AG09309 (cell line): ENCODE results near the gene NRXN2.

Source experiments
- DNase-seq: peaks from one replicate; pipeline ENCODE4 v3.0.0-alpha.2; 2010; ENCODE audit warnings: low read depth
- H3K4me3 ChIP-seq: 2 replicates; pipeline ENCODE4 v1.5.1; 2011; ENCODE audit warnings: mild to moderate bottlenecking, low read depth, low read length, moderate library complexity; ENCODE audit not compliant: control insufficient read depth
- TF ChIP-seq, protein P1 (sequence below): IDR thresholded peaks from 2 replicates; pipeline ENCODE4 v1.5.1; 2011; ENCODE audit warnings: mild to moderate bottlenecking, low read depth, low read length, inconsistent platforms; ENCODE audit not compliant: insufficient read depth, control insufficient read depth; ENCODE audit errors: missing control alignments

The NRXN2 gene

DNA sequence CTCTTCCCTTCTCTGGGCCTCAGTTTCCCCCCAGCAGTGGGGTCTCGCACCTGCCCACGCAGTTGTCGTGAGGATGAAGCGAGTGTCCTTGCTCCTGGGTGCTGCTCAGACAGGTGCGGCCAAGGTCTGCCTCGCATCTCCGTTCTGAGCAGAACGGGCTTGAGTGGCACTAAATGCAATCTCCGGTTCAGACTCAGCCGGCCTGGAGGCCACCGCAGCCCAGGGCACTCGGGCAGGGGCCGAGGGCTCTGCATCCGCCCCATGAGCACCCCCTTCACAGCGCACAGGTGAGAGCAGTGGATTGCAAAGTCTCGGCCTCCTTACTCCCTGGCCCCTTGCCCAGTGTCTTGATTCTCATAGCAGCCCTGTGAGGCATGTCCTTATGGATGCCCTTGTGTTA lies 162.1 kb downstream of the NRXN2 start:
- DNase-seq = no peak
- TF ChIP-seq, protein P1, sequence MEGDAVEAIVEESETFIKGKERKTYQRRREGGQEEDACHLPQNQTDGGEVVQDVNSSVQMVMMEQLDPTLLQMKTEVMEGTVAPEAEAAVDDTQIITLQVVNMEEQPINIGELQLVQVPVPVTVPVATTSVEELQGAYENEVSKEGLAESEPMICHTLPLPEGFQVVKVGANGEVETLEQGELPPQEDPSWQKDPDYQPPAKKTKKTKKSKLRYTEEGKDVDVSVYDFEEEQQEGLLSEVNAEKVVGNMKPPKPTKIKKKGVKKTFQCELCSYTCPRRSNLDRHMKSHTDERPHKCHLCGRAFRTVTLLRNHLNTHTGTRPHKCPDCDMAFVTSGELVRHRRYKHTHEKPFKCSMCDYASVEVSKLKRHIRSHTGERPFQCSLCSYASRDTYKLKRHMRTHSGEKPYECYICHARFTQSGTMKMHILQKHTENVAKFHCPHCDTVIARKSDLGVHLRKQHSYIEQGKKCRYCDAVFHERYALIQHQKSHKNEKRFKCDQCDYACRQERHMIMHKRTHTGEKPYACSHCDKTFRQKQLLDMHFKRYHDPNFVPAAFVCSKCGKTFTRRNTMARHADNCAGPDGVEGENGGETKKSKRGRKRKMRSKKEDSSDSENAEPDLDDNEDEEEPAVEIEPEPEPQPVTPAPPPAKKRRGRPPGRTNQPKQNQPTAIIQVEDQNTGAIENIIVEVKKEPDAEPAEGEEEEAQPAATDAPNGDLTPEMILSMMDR = no peak

DNA sequence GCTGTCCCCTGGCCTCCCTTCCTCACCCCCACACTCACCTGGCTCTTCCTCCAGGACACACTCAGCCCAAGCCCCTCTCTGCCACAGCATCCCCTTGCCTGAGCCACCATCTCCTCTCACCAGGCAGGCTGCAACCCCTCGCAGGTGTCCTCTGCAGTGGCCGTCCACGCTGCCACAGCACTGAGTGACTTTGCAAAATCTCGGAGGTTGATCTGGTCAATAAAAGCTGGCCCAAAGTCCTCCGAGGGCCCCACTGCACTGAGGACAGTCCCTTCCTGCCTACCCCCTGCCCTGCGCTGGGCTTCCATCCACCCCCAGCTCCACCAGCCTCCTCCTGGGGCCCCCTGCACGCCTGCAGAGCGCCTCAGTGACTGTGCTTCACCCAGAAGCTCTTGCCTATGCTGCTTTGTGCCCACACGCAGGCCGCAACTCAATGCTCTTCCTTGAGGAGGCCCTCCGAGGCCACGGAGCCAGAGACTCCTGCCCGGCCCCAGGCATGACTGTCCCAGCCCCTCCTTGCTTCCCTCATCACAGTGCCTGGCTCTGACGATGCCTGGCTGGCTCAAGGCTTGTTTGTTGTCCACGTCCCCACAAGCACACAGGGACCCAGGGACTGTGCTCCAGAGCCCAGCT lies 162.7 kb downstream of the NRXN2 start:
- no peak for DNase-seq
- H3K4me3 ChIP-seq = no peak overlapping the region
- TF ChIP-seq, protein P1 = no peak

More for the DNA sequence above, 162.1 kb downstream of the NRXN2 start:
- no peak overlapping the region for H3K4me3 ChIP-seq

- H3K4me3 ChIP-seq = no peak overlapping the region
- no peak for DNase-seq
Measured at GRCh38 chr11:64559351-64560138, 163.5 kb downstream of the NRXN2 start.

DNA sequence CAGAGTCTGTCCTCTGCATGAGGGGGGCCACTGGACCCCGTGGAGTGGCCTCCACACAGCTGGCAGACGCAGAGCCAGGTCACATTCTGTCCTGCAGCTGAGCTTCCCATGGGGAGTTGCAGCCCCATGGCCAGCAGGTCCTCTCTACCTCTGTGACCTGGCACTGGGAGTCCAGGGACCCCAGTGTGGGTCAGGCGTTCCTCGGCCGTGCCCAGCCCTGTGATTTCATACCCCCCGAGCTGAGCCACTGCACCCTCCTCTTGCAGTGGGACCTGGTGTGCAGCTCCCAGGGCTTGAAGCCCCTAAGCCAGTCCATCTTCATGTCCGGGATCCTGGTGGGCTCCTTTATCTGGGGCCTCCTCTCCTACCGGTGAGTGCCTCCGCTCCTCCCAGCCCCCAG lies 164.1 kb downstream of the NRXN2 start:
- H3K4me3 ChIP-seq = no peak overlapping the region
- TF ChIP-seq, protein P1 = no peak
- no peak for DNase-seq

More at GRCh38 chr11:64559351-64560138, 163.5 kb downstream of the NRXN2 start:
- TF ChIP-seq, protein P1 = no peak

DNA sequence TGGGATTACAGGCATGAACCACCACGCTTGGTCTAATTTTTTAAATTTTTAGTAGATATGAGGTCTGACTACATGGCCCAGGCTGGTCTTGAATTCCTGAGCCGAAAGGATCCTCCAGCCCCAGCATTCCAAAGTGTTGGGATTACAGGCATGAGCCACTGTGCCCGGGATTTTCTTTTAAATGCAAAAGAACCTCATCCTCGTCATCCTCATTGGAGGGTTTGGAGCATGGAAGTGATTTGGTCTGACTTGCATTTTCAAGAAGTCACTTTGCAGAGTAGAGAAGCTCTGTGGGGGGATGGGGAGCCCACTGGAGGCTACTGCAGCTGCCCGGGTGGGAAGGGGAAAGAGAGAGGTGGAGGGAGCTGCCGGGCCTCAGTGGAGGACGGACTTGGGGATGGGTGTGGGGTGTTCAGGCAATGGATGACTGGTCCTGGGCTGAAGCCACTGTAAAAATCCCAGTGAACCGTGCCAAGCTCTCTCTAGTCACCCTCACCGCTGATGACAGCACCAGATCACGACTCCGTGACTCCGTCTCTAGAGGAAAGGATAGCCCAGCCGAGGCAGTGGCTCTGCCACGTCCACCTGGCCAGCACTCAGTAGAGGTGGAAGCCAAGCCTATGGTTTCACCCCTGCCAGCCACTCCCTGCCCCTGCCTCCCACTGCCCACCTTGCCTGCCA lies 164.8 kb downstream of the NRXN2 start:
- no peak overlapping the region for H3K4me3 ChIP-seq
- no peak for DNase-seq
- TF ChIP-seq, protein P1 = no peak

DNA sequence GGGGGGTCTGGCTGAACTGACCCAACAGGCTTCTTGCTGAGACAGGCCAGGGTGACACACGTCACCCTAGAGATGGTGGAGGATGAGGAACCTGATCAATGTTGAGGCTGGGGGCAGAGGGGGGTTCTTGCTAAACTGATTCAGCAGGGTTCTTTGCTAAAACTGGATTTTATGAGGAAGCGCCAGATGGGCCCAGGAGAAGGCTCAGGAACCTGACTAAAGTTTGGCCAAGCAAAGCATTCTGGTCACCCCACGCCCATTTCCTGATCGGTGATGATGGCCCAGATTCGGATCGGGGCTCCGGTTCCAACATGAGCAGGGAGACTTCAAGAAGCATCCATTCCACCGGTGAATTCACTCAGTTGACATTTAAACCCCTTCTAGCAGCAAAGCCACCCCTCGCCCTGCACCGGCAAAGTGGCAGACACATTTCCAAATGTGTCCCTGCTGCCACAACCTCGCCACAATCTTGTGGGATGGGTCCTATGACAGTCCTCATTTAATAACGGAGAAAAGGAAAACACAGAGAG lies 166.2 kb downstream of the NRXN2 start:
- H3K4me3 ChIP-seq = no peak overlapping the region
- TF ChIP-seq, protein P1 = no peak
- no peak for DNase-seq
